Astrocyte of the spinal cord (primary cell): Measurements from ENCODE around the gene PRM2.

Experiments
- DNase-seq: peaks from one replicate; pipeline ENCODE4 v3.0.0; 2011; ENCODE audit warnings: low read depth, low spot score
- H3K4me3 ChIP-seq: 2 replicates; pipeline ENCODE4 v1.5.1; 2011; ENCODE audit warnings: low read depth, mild to moderate bottlenecking, low read length, moderate library complexity
- in situ Hi-C: cut with HindIII; loops from 2 replicates; pipeline ENCODE4 v1.10.0; 2017; ENCODE audit warnings: low sequenced_read_pairs
- TF ChIP-seq, protein P1 (sequence below): IDR thresholded peaks from 2 replicates; pipeline ENCODE4 v1.5.1; 2012; ENCODE audit warnings: low read depth, mild to moderate bottlenecking, low read length, inconsistent platforms

The PRM2 gene

GRCh38 chr16:11245222-11245737, 31.0 kb downstream of the PRM2 start:
- in situ Hi-C loops: no loop called here
- TF ChIP-seq, protein P1, sequence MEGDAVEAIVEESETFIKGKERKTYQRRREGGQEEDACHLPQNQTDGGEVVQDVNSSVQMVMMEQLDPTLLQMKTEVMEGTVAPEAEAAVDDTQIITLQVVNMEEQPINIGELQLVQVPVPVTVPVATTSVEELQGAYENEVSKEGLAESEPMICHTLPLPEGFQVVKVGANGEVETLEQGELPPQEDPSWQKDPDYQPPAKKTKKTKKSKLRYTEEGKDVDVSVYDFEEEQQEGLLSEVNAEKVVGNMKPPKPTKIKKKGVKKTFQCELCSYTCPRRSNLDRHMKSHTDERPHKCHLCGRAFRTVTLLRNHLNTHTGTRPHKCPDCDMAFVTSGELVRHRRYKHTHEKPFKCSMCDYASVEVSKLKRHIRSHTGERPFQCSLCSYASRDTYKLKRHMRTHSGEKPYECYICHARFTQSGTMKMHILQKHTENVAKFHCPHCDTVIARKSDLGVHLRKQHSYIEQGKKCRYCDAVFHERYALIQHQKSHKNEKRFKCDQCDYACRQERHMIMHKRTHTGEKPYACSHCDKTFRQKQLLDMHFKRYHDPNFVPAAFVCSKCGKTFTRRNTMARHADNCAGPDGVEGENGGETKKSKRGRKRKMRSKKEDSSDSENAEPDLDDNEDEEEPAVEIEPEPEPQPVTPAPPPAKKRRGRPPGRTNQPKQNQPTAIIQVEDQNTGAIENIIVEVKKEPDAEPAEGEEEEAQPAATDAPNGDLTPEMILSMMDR: no peak
- no peak overlapping the region for H3K4me3 ChIP-seq
- no peak for DNase-seq

DNA sequence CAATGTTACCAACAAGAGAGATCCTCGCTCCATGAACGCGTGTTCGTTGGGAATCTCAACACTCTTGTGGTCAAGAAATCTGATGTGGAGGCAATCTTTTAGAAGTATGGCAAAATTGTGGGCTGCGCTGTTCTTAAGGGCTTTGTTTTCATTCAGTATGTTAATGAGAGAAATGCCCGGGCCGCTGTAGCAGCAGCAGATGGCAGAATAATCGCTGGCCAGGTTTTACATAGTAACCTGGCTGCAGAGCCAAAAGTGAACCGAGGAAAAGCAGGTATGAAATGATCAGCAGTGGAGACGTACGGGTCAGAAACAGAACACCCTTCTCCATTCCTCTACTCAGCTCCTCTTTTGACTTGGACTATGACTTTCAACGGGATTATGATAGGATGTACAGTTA, 33.6 kb downstream of the PRM2 start:
- in situ Hi-C loops: no loop called here
- TF ChIP-seq, protein P1: no peak
- no peak for DNase-seq
- no peak overlapping the region for H3K4me3 ChIP-seq

DNA sequence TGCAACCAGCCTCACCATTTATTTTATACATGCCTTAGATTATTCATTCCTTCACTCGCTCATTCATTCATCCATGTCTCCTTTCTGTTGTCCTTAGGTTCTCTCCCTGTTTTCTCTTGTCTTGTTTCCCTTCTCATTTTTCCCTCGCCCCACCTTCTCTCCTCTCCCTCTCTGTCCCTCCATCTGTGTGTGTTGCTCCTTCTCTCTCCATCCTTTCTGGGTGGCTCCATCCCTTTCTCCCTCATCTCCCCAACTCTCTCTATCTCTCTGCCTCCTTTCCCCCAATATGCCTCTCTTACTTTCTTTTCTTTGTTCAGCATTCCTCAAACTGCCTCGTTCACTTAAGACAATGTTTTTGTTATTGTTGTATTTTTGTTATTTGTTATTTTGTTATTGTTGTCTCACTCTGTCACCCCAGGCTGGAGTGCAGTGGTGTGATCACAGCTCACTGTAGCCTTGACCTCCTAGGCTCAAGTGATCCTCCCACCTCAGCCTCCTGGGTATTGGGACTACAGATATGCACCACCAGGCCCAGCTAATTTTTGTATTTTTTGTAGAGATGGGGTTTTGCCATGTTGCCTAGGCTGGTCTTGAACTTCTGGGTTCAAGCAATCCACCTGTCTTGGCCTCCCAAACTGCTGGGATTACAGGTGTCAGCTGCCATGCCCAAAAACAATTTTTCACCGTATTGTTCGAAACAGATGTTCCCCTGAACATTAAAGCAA, 34.6 kb downstream of the PRM2 start:
- no peak for DNase-seq
- no peak overlapping the region for H3K4me3 ChIP-seq
- in situ Hi-C loops: no loop called here
- TF ChIP-seq, protein P1: no peak

- no peak for DNase-seq
- in situ Hi-C loops: no loop called here
- H3K4me3 ChIP-seq: no peak overlapping the region
- TF ChIP-seq, protein P1: no peak
Observed at GRCh38 chr16:11240636-11241473, 35.4 kb downstream of the PRM2 start.

DNA sequence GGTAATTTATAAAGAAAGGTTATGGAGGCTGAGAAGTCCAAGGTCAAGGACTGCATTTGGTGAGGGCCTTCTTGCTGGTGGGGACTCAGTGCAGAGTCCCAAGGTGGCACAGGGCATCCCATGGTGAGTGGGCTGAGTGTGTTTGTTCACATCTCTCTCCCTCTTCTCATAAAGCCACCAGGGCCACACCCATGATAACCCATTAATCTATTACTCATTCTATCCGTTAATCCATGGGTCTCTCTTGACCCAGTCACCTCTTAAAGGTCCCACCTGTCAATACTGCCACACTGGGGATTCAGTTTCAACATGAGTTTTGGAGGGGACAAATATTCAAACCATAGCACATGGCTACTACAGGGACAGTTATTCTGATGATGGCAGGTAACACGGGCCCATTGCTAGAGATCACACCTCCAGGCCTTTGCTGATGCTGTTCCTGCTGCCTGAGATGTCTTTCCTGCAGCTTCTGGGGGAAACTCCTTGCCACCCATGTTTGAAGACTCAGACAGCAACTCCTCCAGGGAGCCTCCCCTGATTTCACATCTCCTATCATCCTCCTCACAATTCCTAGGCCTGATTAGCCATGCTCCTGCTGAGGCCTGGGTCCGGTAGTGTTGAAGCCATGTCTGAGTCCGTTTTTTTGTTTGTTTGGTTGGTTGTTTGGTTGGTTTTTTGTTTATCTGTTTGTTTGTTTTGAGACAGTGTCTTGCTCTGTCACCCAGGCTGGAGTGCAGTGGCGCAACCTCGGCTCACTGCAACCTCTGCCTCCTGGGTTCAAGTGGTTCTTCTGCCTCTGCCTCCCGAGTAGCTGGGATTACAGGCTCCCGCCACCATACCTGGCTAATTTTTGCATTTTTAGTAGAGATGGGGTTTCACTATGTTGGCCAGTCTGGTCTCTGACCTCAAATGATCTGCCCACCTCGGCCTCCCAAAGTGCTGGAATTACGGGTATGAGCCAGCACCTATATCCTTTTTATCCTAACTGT, 36.3 kb downstream of the PRM2 start:
- in situ Hi-C loops: no loop called here
- TF ChIP-seq, protein P1: no peak
- DNase-seq: no peak
- no peak overlapping the region for H3K4me3 ChIP-seq
